ENCODE results near the gene OCA2. TPM values are rescaled to one million over a fixed set of nuclear protein-coding genes. Genes with fewer than 3 reads are reported as not detected.
"Not testable (repeated sequence)": the region's sequence is repeated elsewhere in the genome, so short reads cannot be mapped to it uniquely, and the experiment has no call there.

The OCA2 gene
- total and polyA plus RNA-seq, 2 of the 8 experiments (the other 6 are each of a cell fraction or from before 2014, with no cell fraction given), result 0.20 TPM

DNA sequence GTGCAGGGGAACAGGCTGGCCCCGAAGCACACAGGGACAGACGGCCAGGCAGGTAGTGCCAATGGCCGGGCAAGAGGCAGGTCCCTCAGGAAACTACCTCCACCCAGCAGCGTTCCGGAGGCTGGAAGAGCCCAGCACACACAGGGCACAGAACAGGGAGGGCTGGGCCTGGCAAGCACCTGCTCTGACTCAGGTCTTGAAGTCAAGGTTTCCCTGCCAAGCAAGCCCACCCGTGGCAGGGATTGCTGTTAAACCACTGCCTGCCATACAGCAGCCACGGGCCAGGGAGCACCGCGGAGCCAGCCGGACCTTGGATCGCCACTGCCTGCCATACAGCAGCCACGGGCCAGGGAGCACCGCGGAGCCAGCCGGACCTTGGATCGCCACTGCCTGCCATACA, 22.5 kb upstream of the OCA2 start:
- H3K18ac ChIP-seq (ENCODE audit: extremely low read depth, low read length); H2BK120ac ChIP-seq (replicated peaks; ENCODE audit: low read depth, low read length); H2AFZ ChIP-seq (ENCODE audit: low read length); H3K4me1 ChIP-seq (replicated peaks in 1 of 4; ENCODE audit: control insufficient read depth in 3 of 4, insufficient read depth in 4 of 4, low read length in 3 of 4); H3K23ac ChIP-seq (ENCODE audit: insufficient read length); H3K23me2 ChIP-seq (ENCODE audit: low read depth, low read length); H3K9ac ChIP-seq (replicated peaks in 1 of 4; ENCODE audit: extremely low read depth in 1 of 4, low read depth in 3 of 4, low read length in 3 of 4); POLR2A ChIA-PET (ENCODE audit: partially characterized antibody); H2AK5ac ChIP-seq (ENCODE audit: low read depth, low read length); H3K27ac ChIP-seq (ENCODE audit: low read depth, low read length); FAIRE-seq; H3K27me3 ChIP-seq (replicated peaks in 1 of 4; ENCODE audit: control insufficient read depth in 3 of 4, extremely low read depth in 1 of 4, insufficient read depth in 3 of 4, low read length in 3 of 4); H4K5ac ChIP-seq (ENCODE audit: insufficient read length, low read depth, low read length); H4K91ac ChIP-seq (replicated peaks; ENCODE audit: insufficient read length, low read length); DNase-seq (ENCODE audit: low read depth in 1 of 2, low spot score in 2 of 2); H3K9me3 ChIP-seq (ENCODE audit: insufficient read depth in 2 of 2, low read depth in 1 of 2, low read length in 1 of 2); H3K79me1 ChIP-seq (ENCODE audit: low read depth, low read length); H3K14ac ChIP-seq (ENCODE audit: insufficient read length); H2BK20ac ChIP-seq (ENCODE audit: low read length); H2BK15ac ChIP-seq (ENCODE audit: low read length); H2BK12ac ChIP-seq (ENCODE audit: low read depth, low read length); H4K20me1 ChIP-seq (replicated peaks in 1 of 2; ENCODE audit: control insufficient read depth in 1 of 2, insufficient read depth in 2 of 2, low read length in 2 of 2); CTCF ChIA-PET (ENCODE audit: partially characterized antibody); H2BK5ac ChIP-seq (ENCODE audit: low read depth, low read length); H3K4ac ChIP-seq (replicated peaks; ENCODE audit: insufficient read length, low read depth, low read length); H3K56ac ChIP-seq (replicated peaks; ENCODE audit: insufficient read length, low read depth, low read length); H3K79me2 ChIP-seq (ENCODE audit: control insufficient read depth in 1 of 2, insufficient read depth in 2 of 2, low read length in 2 of 2); H3K4me3 ChIP-seq (ENCODE audit: extremely low read depth in 1 of 4, insufficient read depth in 2 of 4, low read depth in 3 of 4, low read length in 4 of 4); H3K4me2 ChIP-seq (ENCODE audit: insufficient read depth in 1 of 2, low read depth in 2 of 2, low read length in 2 of 2): not testable (repeated sequence)
- WGBS, 2 experiments (ENCODE audit: extremely low coverage in 1 of 2, insufficient coverage in 1 of 2, insufficient read length in 1 of 2, insufficient replicate concordance in 2 of 2, low coverage in 1 of 2, low lambda C conversion rate in 2 of 2, missing lambda C conversion rate in 1 of 2), result 94% methylated on average over 12 of the region's 16 CpGs; no CpG with 5 or more reads in 1 of the 2 experiments
- H3K36me3 ChIP-seq (ENCODE audit: control insufficient read depth in 2 of 4, insufficient read depth in 4 of 4, low read length in 3 of 4), result peaks cover 11 to 28% (median 24%) of the 10 kb centered on the region in 4 experiments; a peak in 7 of 8 replicates
- peak overlapping the region; percentile 57; the same call in 1 of the 2 replicates for H4K8ac ChIP-seq (ENCODE audit: extremely low read depth, insufficient read depth, low read length)

Data from H1 (cell line).